Fibroblast of skin of back (primary cell): Measurements from ENCODE around the gene COX7A1.

ENCODE experiments used
- DNase-seq: peaks from one replicate; pipeline ENCODE4 v3.0.0-alpha.2; 2013

The COX7A1 gene

GRCh38 chr19:36111200-36111539 lies 41.1 kb downstream of the COX7A1 start:
- DNase-seq, result no peak

DNA sequence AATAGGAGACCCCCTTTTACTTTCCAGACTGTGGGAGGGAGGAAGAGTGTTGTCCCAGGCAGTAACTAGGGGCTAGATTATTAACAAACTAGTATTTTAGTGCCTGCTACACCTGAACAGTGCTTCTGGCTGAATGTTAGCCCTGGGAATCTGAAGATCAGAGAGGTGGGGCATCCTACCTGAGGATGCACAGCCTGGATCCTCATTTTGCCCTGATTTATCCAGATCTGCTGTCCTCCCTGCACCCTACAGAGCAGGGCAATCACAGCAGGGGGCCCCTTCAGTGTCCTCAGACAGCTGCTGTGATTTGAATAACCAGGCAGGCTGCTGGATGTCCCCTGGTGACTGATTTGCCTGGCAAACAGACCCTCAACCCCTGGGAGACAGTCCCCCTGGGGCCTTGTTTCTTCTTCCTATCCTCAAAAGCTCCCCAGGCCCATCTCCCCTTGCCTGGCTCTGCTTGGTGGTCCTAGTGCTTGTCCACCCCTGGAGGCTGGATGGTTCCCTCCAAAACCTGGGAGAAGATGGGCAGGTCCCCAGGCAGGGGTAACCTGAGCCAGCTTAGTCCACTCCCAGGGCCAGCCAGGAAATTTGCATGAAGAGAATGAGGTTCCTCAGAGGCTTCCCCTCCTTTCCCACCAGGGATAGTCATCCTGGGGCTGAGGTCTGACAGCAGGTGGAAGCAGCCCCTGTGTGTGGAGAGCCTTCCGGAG lies 41.6 kb downstream of the COX7A1 start, which contains the start of gene OVOL3:
OVOL3 (plus strand) TSS at position 657 of the 713 bp plus-strand sequence. CDS start 60 bp downstream, outside the sequence.
- DNase-seq, result no peak

DNA sequence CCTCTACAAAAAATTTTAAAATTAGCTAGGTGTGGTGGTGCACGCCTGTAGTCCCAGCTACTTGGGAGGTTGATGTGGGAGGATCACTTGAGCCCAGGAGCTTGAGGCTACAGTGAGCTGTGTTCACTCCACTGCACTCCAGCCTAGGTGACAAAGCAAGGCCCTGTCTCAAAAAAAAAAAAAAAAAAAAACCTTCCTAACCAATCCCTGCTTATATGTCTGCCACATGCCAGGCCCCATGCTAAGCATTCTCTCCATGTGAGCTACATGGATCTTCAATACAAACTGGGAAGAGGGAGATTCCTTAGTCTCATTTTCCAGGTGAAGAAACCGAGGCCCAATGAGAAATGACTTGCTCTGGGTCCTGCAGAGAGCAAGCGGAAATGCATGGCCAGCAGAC lies 43.6 kb downstream of the COX7A1 start:
- no peak for DNase-seq

GRCh38 chr19:36106991-36107390 lies 45.3 kb downstream of the COX7A1 start:
- no peak for DNase-seq

GRCh38 chr19:36106441-36106840 lies 45.8 kb downstream of the COX7A1 start:
- no peak for DNase-seq

GRCh38 chr19:36103842-36104552 lies 48.2 kb downstream of the COX7A1 start:
- peak; percentile 11 for DNase-seq

DNA sequence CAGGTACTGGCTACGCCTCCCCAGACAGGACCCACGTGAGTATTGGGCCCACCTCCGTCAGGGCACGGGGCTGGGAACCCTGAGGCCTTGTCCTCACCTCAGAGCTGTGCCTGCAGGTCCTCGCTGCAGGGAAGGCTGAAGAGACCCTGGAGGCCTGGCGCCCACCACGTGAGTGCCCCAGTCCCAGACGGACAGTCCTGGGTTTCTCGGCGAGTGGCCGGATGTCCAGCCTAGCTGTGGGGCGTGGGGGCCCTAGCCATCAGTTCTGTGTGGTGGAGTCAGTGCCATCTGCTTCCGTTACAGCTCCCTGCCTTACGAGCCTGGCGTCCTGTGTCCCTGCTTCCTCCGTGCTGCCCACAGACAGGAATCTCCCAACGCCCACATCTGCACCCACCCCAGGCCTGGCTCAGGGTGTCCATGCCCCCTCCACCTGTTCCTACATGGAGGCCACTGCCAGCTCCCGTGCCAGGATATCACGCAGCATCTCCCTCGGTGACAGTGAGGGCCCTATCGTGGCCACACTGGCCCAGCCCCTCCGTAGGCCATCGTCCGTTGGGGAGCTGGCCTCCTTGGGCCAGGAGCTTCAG lies 49.1 kb downstream of the COX7A1 start:
- no peak for DNase-seq

- DNase-seq, result no peak
These were observed 50.5 kb downstream of the COX7A1 start for GRCh38 chr19:36101550-36102327.
